ENCODE results near the gene ATP23. TPM values are rescaled to one million over a fixed set of nuclear protein-coding genes. Genes with fewer than 3 reads are reported as not detected.

The ATP23 gene
- total RNA-seq, 2 donors from 2014 or later: 13.9 to 16.1 TPM

DNA sequence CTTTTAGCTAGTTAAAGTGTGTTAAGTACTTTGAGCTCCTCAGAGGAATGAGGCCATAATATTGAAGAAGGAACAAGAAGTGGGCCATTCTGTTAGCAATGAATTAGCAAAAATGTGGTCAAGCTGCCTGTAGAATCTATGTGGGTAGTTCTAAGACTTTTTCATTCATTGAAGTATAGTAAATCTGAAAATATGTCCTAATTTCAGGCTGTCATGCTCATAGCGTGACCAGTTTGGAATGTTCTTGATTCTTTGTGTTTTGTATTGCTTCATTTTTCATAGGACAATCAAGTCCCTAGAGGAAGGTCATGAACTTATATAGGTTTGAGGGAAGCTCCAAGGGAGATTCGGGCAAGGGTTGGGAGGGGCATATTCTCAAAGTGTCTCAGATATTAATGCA, 11.4 kb downstream of the ATP23 start:
- DNase-seq (no peak), ATAC-seq (no peak)
- intact Hi-C loops (cut with DNase I, micrococcal nuclease): no loop called here

DNA sequence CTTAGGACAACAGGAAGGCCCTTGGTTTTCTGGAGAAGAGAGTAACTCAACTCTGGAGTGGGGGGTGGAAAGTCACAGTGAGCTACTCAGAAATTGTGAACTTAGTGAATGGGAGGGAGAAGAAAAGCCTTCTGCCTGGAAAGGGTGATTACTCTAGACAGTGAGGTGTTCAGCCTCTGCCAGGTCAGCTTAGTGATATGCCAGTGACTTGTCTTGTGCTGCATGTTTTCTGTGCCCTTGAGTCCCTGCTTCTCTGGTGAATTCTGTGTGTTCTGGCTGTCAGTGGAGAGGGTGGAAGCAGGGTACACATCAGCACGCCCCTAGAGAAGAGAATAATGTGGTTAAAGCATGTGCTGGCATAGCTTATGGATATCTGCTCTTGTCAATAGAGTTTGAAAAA, 13.4 kb downstream of the ATP23 start:
- DNase-seq (no peak), ATAC-seq (no peak)
- intact Hi-C loops (cut with DNase I, micrococcal nuclease): no loop called here

DNA sequence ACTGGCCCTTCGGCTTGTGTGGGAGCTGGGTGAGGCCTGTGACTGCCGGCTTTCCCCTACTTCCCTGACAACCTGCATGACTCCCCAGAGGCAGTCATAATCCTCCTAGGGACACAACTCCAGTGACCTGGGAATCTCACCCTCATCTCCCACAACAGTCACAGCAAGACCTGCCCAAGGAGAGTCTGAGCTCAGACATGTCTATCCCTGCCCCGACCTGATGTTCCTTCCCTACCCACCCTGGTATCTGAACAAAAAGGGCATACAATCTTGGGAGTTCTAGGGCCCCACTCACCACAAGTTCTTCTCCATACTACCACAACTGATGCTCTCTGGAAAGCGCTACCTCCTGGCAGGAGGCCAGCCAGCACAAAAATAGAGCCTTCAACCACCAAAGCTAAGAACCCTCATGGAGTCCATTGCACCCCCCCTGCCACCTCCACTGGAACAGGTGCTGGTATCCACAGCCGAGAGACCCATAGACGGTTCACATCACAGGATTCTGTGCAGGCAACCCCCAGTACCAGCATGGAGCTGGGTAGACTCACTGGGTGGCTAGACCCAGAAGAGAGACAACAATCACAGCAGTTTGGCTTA, 16.8 kb downstream of the ATP23 start:
- ATAC-seq (no peak), DNase-seq (no peak)
- intact Hi-C loops (cut with DNase I, micrococcal nuclease): no loop called here

DNA sequence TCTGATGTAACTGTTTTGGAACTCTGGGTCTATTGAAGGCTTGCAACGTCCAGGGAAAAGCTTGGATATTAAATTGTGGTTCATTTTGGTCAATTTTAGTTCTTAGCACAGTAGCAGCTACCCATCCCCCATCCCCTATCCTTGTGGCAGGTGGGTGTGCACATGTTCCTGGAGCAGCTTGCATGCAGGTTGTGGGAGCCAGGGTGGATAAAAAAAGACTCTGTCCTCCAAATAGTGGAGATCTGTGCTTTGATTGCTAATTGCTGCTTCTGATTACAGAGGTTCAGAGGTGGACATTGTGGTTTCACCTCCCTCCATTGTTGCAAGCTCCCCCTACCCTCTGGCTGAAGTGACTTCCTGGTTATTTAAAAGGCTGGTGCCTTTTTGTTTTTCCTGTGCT, 23.1 kb downstream of the ATP23 start:
- ATAC-seq (no peak), DNase-seq (no peak)
- intact Hi-C loops (cut with DNase I, micrococcal nuclease): no loop called here

DNA sequence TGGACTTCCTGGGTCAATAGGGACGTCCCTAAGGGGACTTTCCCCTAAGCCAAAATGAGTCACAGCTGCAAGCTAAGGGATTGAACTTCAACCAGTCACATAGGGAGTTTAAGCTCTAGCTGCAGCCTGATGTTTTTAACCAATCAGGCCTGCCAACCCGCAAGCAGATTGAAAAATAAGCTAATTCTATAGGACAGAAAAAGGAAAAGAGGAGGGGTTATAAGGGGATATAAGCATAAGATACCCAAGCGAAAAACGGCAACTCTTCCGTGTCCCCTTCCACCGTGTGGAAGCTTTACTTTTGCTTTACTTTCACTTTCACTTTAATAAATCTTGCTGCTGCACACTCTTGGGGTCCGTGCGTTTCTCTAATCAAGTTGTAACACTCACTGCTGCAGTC, 24.4 kb downstream of the ATP23 start:
- intact Hi-C loops (cut with DNase I, micrococcal nuclease): no loop called here
- DNase-seq: no peak
- no peak for ATAC-seq

DNA sequence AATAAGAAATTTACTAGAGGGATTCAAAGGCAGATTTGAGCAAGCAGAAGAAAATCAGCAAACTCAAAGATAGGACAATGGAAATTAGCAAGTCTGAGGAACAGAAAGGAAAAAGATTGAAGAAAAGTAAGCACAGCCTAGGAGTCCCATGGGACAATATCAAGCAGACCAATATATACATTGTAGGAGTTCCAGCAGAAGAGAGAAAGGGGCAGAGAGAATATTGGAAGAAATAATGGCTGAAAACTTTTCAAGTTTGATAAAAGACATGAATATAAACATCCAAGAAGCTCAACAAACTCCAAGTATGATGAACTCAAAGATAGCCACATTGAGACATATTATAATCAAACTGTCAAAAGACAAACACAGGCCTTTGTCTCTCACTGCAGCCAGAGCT, 25.2 kb downstream of the ATP23 start:
- DNase-seq: no peak
- intact Hi-C loops (cut with DNase I, micrococcal nuclease): no loop called here
- ATAC-seq: no peak

DNA sequence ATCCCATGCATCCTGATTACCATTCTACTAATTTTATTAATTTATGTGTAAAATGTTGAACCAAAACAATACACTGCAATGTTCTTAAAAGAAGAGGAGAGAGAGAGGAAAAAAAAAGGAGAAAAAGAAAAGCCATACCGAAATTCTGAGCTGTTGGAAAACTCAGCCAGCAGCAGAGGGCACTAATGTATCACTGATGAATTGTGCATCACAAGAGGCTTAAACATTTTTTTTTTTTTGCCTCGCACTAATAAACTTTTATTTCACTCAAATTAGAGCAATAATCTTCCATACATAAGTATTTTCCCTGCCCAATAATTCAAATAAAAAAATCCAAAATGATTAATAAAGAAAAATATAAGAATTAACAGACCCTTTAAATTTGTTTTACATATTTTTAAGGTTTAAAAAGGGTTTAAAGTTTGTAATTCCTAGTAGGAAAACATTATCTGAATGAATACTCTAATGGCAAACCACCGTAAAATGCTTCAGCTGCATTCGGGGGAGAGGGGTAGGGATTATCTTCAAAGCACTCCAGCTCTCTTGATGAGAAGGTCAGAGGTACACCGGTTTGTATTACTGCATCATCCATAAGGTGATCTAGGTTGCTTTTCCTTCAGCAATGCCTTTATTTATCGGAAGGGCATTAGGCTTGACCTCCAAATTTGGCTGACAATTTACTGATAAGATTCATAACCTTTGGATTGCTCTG, 41.9 kb downstream of the ATP23 start:
- ATAC-seq (peak; percentile 52), DNase-seq (peak in 1 of 2 donors; percentile 34)
- intact Hi-C loops (cut with DNase I, micrococcal nuclease): no loop called here

DNA sequence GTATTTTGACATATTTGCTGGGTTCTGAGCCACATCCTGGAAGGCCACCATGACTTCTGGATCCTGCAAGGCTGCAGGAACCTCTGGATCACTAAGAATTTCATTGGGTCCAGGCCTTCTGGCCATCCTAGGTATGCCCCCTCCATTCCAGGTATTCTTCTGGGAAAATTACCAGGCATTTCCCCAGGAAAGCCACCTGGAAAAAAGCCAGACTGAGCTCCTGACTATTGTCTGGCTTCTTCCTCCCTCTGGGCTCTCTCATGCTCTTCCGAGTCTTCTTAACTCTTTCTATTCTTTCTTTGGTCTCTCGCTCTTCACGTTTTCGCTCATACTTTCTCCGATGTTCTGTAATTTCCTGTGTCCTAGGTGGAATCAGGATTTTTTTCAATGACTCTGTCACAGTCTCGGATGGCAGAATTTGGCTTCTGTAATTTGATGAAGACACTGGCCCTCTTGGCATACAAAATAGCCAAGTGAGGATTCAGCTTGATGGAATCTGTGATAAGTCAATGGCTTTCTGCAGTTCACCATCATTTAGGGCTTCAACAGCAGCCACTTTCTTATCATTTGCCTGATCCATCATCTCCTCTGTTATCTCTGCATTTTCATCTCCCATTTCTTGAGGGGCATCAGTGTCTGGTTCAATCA, 42.6 kb downstream of the ATP23 start:
- DNase-seq: no peak
- intact Hi-C loops (cut with DNase I, micrococcal nuclease): no loop called here
- ATAC-seq: no peak

DNA sequence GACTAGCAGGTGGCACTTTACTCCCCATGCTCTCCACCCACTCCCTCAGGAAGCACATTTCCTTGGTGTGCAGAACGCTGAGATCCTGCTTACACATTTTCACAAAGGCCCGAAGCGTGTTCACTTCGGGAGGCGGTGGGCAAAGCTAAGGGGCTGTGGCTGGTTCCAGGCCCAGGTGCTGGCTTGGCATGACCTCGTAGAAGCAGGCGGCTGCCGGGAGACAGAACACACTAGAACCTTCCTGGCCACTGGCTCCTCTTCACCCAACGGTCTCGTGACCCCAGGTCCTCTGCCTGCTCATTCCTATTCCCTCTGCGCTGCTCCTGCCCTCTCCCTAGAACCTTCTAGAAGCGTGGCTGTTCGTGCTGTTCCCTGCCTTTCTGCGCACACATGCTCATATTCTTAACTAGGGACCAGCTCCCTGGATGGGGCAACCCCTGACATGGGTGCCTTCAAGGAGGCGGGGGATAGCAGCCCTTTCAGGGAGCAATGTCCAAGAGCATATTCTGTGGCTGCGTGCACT, 43.3 kb downstream of the ATP23 start:
- DNase-seq: no peak
- no peak for ATAC-seq
- intact Hi-C loops (cut with DNase I, micrococcal nuclease): no loop called here

DNA sequence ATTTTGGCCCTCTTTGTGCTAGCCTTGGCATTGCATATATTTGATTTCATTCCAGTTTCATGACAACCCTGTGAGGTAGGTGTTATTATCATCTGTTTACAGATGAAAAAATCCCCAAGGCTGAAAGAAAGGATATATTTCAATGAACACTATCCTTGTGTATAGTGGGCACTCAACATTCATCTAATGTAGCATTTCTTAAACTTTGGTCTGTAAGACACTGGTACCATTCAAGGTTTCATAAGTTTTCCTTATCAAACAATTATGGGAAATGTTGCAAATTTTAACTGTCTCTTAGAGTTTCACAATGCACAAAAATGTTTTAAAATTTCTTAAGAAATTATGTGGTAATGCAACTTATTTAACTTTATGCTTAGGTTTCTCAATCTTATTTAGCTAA, 44.3 kb downstream of the ATP23 start:
- intact Hi-C loops (cut with DNase I, micrococcal nuclease): no loop called here
- ATAC-seq (no peak), DNase-seq (no peak)

DNA sequence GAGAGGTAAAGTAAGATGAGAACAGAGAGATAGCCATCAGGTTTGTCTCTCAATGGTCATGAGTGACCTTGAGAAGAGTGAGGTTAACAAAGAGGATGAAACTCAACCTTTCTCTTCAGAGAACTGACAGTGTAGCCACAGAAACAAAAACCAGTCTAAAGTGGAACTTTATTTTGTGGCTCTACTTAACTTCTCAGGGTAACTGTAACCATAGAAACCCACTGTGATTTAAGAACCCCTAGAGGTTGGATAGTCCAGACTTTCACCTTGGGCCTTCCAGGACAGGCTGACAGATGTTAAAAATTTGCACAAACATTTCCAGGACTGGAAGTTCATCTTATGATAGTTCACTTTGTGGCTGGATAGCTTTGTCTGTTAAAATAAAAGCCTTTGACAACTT, 48.5 kb downstream of the ATP23 start:
- no peak for DNase-seq
- intact Hi-C loops (cut with DNase I, micrococcal nuclease): no loop called here
- ATAC-seq: no peak

DNA sequence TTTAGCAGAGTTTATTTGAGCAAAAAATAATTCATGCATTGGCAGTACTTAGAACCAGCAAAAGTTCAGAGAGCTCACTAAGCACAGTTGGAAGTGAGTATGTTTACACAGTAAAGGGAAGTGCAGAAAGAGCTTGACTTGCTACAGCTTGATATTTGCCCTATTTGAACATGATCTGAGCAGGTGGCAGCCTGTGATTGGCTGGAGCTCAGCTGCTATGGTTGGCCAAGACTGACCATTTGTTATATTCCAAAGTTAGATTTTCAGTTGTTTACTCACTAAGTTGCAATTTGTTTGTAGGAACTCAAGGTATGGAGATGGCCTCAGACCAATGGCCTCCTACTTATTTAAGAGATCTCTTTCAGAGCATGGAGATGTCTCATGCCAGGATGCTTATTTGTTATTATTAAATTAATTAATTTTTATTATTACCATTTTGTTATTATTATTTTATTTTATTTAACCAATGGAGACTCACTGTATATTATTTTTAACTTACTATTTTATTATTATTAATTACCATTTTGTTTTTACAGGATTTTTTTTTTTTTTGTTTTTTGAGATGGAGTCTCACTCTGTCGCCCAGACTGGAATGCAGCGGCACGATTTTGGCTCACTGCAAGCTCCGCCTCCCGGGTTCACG, 49.0 kb downstream of the ATP23 start:
- intact Hi-C loops (cut with DNase I, micrococcal nuclease): no loop called here
- DNase-seq: no peak

DNA sequence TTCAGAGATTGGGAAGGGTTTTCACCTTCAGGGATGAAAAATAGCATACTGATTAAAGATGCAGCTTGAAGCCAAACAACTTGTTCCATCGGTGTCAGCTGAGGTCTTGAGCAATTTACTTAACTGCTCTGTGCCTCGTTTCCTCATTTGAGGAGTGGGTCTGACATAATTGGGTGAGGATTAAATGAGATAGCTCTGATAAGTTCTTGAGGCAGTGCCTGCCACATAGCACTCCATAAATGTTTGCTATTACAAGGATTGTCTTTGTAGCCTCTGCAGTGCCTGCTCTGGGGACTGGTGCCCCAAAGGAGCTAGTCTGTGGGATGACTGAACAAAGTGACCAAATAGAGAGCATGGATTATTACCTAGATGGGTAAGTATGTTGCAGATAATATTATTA, 50.6 kb downstream of the ATP23 start:
- intact Hi-C loops (cut with DNase I, micrococcal nuclease): no loop called here

More for the DNA sequence above, 49.0 kb downstream of the ATP23 start:
- ATAC-seq: no peak

DNA sequence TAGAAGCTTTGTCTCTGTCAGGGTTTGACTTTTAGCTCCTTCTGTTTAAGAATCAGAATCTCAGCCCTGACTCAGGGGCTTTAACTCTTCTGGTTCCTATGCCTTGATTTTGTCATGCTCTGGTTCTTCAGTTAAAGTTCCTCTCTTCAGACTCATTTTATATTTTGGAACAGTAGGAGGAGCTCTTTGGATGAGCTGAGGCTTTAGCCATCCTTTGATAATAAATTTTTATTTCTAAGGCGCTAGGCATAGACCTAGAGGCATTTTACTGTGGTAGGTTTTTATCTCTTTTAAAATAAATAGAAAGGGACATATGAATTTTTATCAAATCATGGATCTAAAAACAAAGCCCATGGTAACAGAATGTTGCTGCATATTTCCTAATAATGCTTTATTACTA, 51.7 kb downstream of the ATP23 start:
- intact Hi-C loops (cut with DNase I, micrococcal nuclease): no loop called here
- ATAC-seq: no peak
- no peak for DNase-seq

More for the DNA sequence above, 50.6 kb downstream of the ATP23 start:
- ATAC-seq (no peak), DNase-seq (no peak)

DNA sequence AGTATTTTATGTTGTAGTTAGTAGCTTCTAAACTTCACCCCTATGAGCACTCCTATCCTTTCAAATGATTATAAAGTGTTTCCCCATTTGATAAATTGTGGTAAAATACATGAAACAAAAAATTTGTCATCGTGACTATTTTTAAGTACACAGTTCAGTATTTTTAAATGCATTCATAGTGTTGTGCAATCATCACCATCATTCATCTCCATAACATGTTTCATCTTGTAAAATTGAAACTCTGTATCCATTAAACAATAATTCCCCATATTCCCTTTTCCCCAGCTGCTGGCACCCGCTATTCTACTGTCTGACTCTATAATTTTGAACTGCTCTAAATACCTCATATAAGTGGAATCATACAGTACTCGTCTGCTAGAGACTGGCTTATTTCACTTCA, 52.5 kb downstream of the ATP23 start:
- DNase-seq (no peak), ATAC-seq (no peak)
- intact Hi-C loops (cut with DNase I, micrococcal nuclease): no loop called here

DNA sequence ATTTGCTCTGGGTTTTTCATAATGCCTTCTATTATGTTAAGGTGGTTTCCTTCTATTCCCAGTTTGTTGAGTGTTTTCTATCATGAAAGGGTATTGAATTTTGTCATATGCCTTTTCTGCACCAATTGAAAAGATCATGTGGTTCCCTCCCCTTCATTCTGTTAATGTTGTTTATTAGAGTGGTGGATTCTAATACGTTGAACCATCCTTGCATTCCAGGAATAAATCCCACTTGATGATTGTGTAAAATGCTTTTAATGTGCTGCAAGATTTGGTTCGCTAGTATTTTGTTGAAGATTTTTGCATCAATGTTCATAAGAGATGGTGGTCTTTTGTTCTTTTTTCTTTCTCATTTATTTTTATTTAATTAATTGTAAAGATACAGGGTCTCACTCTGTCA, 55.2 kb downstream of the ATP23 start:
- DNase-seq (no peak), ATAC-seq (no peak)
- intact Hi-C loops (cut with DNase I, micrococcal nuclease): no loop called here

DNA sequence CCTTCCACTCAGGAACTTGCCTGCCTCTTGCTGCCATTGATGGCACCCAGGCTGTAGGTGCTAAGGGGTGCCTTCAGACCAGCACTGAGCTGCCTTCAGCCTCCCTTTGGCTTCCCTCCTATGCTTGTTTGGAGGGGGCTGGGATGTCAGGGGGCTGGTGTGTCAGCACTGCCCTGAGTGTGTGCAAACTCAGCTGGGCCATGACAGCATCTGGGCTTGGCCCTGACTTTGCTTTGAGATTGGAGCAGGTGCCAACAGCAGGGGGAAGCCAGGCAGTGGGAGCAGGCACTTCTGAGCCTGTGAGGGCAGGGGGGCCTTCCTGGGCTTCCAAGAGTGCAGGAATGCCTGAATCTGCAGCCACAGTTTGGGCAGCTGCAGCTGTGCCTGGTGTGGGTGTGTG, 56.9 kb downstream of the ATP23 start:
- intact Hi-C loops (cut with DNase I, micrococcal nuclease): no loop called here
- DNase-seq (no peak), ATAC-seq (no peak)

DNA sequence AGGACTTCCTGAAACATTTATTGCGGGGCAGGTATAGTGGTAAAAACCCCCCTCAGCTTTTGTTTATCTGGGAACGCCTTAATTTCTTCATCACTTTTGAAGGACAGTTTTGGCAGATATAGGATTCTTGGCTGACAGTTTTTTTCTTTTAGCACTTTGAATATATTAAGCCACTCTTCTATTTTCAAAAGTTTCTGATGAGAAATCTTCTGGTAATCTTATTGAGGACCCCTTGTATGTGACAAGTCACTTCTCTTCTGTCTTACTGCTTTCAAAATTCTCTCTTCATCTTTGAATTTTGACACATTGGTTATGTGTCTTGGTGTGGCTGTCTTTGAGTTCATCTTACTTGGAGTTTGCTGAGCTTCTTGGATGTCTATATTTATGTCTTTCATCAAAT, 59.1 kb downstream of the ATP23 start:
- ATAC-seq (no peak), DNase-seq (no peak)

DNA sequence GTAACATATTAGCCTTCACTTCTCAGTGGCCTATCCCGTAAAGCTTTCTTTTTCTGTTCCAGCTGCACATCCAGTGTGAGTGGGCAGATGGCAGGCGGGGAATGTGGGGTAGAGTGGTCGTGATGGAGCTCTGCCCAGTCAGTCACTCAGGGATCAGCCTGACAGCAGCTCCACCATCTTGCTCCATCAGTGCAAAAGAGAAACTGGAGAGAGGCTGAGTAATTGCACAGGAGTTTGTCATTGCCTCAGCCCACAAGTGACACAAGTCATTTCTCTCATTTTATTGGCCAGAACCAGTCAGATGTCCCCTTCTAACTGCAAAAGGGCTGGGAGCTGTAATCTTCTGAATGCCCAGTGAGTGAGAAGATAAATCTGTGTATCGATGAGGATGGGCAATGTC, 66.5 kb downstream of the ATP23 start:
- no peak for DNase-seq
- ATAC-seq: no peak

More for the DNA sequence above, 59.1 kb downstream of the ATP23 start:
- intact Hi-C loops (cut with DNase I, micrococcal nuclease): no loop called here

DNA sequence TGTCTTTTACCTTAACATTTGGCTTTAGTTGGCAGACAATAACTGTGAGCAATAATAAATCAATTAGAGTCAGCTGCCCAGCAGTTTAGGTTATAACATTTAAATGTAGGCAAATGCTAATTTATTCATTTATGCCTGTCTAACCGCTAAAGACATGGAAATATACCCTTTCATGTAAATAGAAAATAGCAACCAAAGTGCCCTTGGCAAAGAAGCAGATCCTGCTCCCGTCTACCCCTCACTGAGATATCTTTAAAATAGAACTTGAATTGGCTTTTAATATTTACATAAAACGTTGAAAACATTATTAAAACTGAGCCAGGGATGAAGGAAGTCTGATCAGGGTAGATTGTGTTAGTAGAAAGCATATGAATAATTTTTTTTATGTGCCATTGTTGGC, 67.3 kb downstream of the ATP23 start:
- intact Hi-C loops (cut with DNase I, micrococcal nuclease): no loop called here
- DNase-seq (no peak), ATAC-seq (no peak)

More for the DNA sequence above, 66.5 kb downstream of the ATP23 start:
- intact Hi-C loops (cut with DNase I, micrococcal nuclease): no loop called here
